PC-3 (cell line): ENCODE data around the gene COL13A1. TPM values are rescaled to one million over a fixed set of nuclear protein-coding genes. Genes with fewer than 3 reads are reported as not detected.

Source experiments
- ATAC-seq: fragments of 200-7000 bp; cut with Tn5 transposase; 2 replicates; pipeline ENCODE4 v1.9.1; 2020; ENCODE audit warnings: mild to moderate bottlenecking, moderate library complexity
- BruUV-seq: library from RNA; stranded (reverse); fragments of 400-500 nt; replicated peaks from 2 replicates; lab custom pipeline; 2021; lab: Mats Ljungman, UMichigan
- CTCF ChIA-PET: fragments of 300-600 bp; sonication (Branson Sonifier 250); formaldehyde crosslinking; loops from one replicate; lab custom pipeline; 2022; ENCODE audit warnings: antibody characterized with exemption; lab: Charles Lee
- POLR2A ChIA-PET: fragments of 300-600 bp; sonication (Branson Sonifier 250); formaldehyde crosslinking; loops from one replicate; lab custom pipeline; 2022; ENCODE audit warnings: antibody characterized with exemption; ENCODE audit not compliant: unreplicated experiment; lab: Charles Lee
- DNase-seq: peaks from one replicate; pipeline ENCODE4 v3.0.0-alpha.2; 2015
- H2AFZ ChIP-seq: fragments of 300-600 bp; sonication (generic); 2 replicates; pipeline ENCODE4 v1.6.0; 2016; ENCODE audit warnings: antibody characterized with exemption, low read length
- H3F3A ChIP-seq: fragments of 300-600 bp; sonication (generic); one replicate; pipeline ENCODE4 v1.6.0; 2017; ENCODE audit warnings: antibody characterized with exemption, low read length, control low read depth, mild to moderate bottlenecking; ENCODE audit not compliant: unreplicated experiment
- H3K27ac ChIP-seq: fragments of 300-600 bp; sonication (generic); 2 replicates; pipeline ENCODE4 v1.5.1; 2016; ENCODE audit warnings: mild to moderate bottlenecking, low read length
- H3K27me3 ChIP-seq: fragments of 300-600 bp; sonication (generic); 2 replicates; pipeline ENCODE4 v1.6.1; 2016; ENCODE audit warnings: low read length, mixed read lengths
- H3K36me3 ChIP-seq: fragments of 300-600 bp; sonication (generic); 2 replicates; pipeline ENCODE4 v1.6.1; 2016; ENCODE audit warnings: low read depth, mixed run types, low read length, mixed read lengths
- H3K4me1 ChIP-seq: fragments of 300-600 bp; sonication (generic); 2 replicates; pipeline ENCODE4 v1.5.1; 2016; ENCODE audit warnings: low read length; ENCODE audit not compliant: insufficient read depth
- H3K4me2 ChIP-seq: fragments of 300-600 bp; sonication (generic); 2 replicates; pipeline ENCODE4 v1.6.0; 2016; ENCODE audit warnings: low read length
- H3K4me3 ChIP-seq: fragments of 300-600 bp; sonication (generic); 2 replicates; pipeline ENCODE4 v1.5.1; 2016; ENCODE audit warnings: mild to moderate bottlenecking, low read length, mixed read lengths
- H3K79me2 ChIP-seq: fragments of 300-600 bp; sonication (generic); 2 replicates; pipeline ENCODE4 v1.6.1; 2017; ENCODE audit warnings: low read length, mixed read lengths
- H3K9ac ChIP-seq: fragments of 300-600 bp; sonication (generic); 2 replicates; pipeline ENCODE4 v1.6.0; 2016; ENCODE audit warnings: mild to moderate bottlenecking, low read length
- H3K9me2 ChIP-seq: fragments of 300-600 bp; sonication (generic); replicated peaks from 2 replicates; pipeline ENCODE4 v1.6.1; 2016; ENCODE audit warnings: mixed run types, low read length, mixed read lengths
- H3K9me3 ChIP-seq: fragments of 300-600 bp; sonication (generic); 2 replicates; pipeline ENCODE4 v1.6.1; 2016; ENCODE audit warnings: low read length, mixed read lengths
- H4K20me1 ChIP-seq: fragments of 300-600 bp; sonication (generic); 2 replicates; pipeline ENCODE4 v1.6.1; 2016; ENCODE audit warnings: low read length, mixed read lengths
- EZH2 ChIP-seq: fragments of 300-600 bp; sonication (generic); IDR thresholded peaks from one replicate; pipeline ENCODE4 v1.6.1; 2017; ENCODE audit warnings: antibody characterized with exemption, mild to moderate bottlenecking, low read length; ENCODE audit not compliant: unreplicated experiment
- EZH2phosphoT487 ChIP-seq: fragments of 300-600 bp; sonication (generic); IDR thresholded peaks from 2 replicates; pipeline ENCODE4 v1.6.1; 2018; ENCODE audit warnings: mild to moderate bottlenecking, antibody characterized with exemption, low read length, borderline replicate concordance
- intact Hi-C: fragments of 100-400 bp; cut with micrococcal nuclease; formaldehyde crosslinking; loops from 2 replicates; pipeline ENCODE4 v1.9.0; 2023
- total RNA-seq: library from RNA; depleted of rRNA; stranded (reverse); fragments of >200 nt; gene quantifications from 2 replicates; pipeline ENCODE4 v1.2.3, GENCODE V29; 2014
- TF ChIP-seq, protein P1 (sequence below): fragments of 300-600 bp; sonication (generic); conservative IDR thresholded peaks from 2 replicates; pipeline ENCODE4 v1.5.1; 2017; ENCODE audit warnings: antibody characterized with exemption, low read depth, mild to moderate bottlenecking, low read length

COL13A1 gene
- total RNA-seq, 1 experiment from 2014 or later, result 201 TPM

DNA sequence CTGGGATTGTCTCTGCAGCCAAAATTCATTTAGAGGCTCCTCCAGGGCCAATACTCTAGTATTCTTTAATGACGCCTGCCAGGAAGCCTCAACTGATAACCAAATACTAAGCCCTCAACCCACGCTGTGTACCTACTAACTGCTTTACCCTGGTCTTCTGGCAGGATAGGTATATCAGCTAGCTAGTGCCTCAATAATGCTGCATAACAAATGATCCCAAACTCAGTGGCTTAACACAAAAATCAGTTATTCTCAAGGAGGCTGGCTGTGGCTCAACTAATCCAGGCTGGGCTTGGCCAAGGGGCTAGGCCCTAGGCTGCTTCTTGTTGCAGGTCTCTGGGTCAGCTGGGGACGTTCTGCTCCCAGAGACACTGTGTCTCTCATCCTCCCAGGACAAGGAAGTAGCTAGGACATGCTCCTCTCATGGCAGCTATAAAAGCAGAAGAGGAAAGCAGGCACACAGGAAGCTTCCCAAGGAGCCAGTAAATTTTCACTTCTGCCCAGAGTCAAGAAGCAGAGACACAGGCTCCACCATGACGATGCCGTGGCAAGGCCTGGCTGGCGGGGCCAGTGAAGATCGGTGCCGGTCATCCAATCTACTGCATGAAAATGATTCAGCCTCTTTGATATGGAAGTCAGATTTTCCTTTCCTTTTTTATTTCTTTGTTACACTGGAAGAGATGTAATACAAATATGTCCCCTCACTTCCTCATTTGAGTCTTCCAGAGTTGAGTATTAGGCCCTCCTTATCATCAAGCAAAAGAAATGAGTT, 28.6 kb upstream of the COL13A1 start:
- no TSS peak for BruUV-seq
- no peak overlapping the region for H2AFZ ChIP-seq
- no peaks in the 10 kb centered on the region for H3K79me2 ChIP-seq
- H3K9me3 ChIP-seq, result no peaks in the 10 kb centered on the region
- H3K9me2 ChIP-seq, result no peaks in the 10 kb centered on the region
- CTCF ChIA-PET, result interaction anchor here (0.7 kb wide), 1 partner anchor 373 kb away, joined by 5 read pairs; the partner anchor contains the start of gene TYSND1
- no peaks in the 10 kb centered on the region for H4K20me1 ChIP-seq
- H3K9ac ChIP-seq, result no peak overlapping the region
- H3F3A ChIP-seq, result no peaks in the 10 kb centered on the region
- H3K27me3 ChIP-seq, result no peaks in the 10 kb centered on the region
- no peak for DNase-seq
- peaks cover 14% of the 10 kb centered on the region for H3K4me1 ChIP-seq
- POLR2A ChIA-PET, result no interaction called here
- no peak overlapping the region for H3K4me2 ChIP-seq
- ATAC-seq, result no peak
- no peak for TF ChIP-seq EZH2phosphoT487
- TF ChIP-seq, protein P1, sequence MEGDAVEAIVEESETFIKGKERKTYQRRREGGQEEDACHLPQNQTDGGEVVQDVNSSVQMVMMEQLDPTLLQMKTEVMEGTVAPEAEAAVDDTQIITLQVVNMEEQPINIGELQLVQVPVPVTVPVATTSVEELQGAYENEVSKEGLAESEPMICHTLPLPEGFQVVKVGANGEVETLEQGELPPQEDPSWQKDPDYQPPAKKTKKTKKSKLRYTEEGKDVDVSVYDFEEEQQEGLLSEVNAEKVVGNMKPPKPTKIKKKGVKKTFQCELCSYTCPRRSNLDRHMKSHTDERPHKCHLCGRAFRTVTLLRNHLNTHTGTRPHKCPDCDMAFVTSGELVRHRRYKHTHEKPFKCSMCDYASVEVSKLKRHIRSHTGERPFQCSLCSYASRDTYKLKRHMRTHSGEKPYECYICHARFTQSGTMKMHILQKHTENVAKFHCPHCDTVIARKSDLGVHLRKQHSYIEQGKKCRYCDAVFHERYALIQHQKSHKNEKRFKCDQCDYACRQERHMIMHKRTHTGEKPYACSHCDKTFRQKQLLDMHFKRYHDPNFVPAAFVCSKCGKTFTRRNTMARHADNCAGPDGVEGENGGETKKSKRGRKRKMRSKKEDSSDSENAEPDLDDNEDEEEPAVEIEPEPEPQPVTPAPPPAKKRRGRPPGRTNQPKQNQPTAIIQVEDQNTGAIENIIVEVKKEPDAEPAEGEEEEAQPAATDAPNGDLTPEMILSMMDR, result no peak
- TF ChIP-seq EZH2, result no peak
- no peak overlapping the region for H3K4me3 ChIP-seq
- H3K36me3 ChIP-seq, result no peaks in the 10 kb centered on the region
- intact Hi-C loops, result no loop called here
- no peak overlapping the region for H3K27ac ChIP-seq

DNA sequence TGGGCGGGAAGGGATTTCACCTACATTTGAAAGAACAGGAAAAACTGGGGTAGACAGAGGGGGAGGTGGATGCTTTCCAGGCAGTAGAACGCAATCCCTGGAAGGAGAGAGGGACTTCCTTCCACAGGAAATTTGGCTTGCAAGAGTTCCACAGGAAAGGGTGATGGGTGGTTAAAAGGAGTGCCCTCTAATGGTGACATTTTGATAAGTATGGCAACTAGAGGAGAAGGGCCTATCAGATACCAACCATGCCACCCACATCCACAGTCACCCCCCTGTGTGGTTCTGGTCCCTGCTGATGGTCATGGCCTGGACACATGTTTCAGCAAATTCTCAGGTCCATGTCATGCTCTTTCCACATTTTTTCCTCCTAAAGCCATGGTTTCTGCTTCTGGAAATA, 27.1 kb upstream of the COL13A1 start:
- H3K9me2 ChIP-seq, result no peaks in the 10 kb centered on the region
- no peak overlapping the region for H3K9ac ChIP-seq
- H3K27ac ChIP-seq, result no peak overlapping the region
- intact Hi-C loops, result no loop called here
- H3K27me3 ChIP-seq, result no peaks in the 10 kb centered on the region
- no peaks in the 10 kb centered on the region for H3K36me3 ChIP-seq
- H3K79me2 ChIP-seq, result no peaks in the 10 kb centered on the region
- DNase-seq, result peak; percentile 25
- no peak overlapping the region for H3K4me3 ChIP-seq
- no peak for TF ChIP-seq EZH2phosphoT487
- TF ChIP-seq, protein P1, result peak; percentile 48
- CTCF ChIA-PET, result no interaction called here
- POLR2A ChIA-PET, result no interaction called here
- no TSS peak for BruUV-seq
- no peak for ATAC-seq
- H4K20me1 ChIP-seq, result no peaks in the 10 kb centered on the region
- peaks cover 5% of the 10 kb centered on the region for H3K4me1 ChIP-seq
- no peak overlapping the region for H2AFZ ChIP-seq
- no peaks in the 10 kb centered on the region for H3K9me3 ChIP-seq
- H3F3A ChIP-seq, result no peaks in the 10 kb centered on the region
- H3K4me2 ChIP-seq, result no peak overlapping the region

DNA sequence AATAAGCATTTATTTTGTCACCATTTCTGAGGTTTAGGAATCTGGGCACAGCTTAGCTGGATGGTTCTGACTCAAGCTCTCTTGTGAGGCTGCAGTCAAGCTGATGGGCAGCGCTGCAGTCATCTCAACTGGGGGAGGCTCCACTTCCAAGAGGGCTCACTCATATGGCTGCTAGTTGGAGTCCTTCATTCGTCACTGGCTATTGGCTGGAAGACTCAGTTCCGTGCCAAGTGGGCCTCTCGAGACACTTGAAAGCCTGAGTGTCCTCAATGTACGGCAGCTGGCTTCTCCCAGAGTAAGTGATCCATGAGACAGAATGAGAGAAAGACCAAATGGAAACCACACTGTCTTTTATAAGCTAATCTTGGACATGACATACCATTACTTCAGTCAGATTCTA, 21.6 kb upstream of the COL13A1 start:
- no peaks in the 10 kb centered on the region for H3K9me3 ChIP-seq
- peaks cover 46% of the 10 kb centered on the region for H3K27me3 ChIP-seq
- H3K79me2 ChIP-seq, result no peaks in the 10 kb centered on the region
- no peak for DNase-seq
- H2AFZ ChIP-seq, result no peak overlapping the region
- TF ChIP-seq EZH2phosphoT487, result no peak
- TF ChIP-seq, protein P1, result no peak
- no peak for TF ChIP-seq EZH2
- no peaks in the 10 kb centered on the region for H3K36me3 ChIP-seq
- H3F3A ChIP-seq, result no peaks in the 10 kb centered on the region
- H3K9ac ChIP-seq, result no peak overlapping the region
- ChIA-PET CTCF (no interaction called here), POLR2A (no interaction called here)
- H3K9me2 ChIP-seq, result no peaks in the 10 kb centered on the region
- intact Hi-C loops, result no loop called here
- H3K27ac ChIP-seq, result no peak overlapping the region
- no peaks in the 10 kb centered on the region for H4K20me1 ChIP-seq
- H3K4me2 ChIP-seq, result no peak overlapping the region
- no peaks in the 10 kb centered on the region for H3K4me1 ChIP-seq
- no peak overlapping the region for H3K4me3 ChIP-seq
- ATAC-seq, result no peak
- BruUV-seq, result no TSS peak
